Activated B cell treated with CpG ODN at 0.5 μM for 24 hours (primary cell): Measurements from ENCODE around the gene PSD. TPM values are rescaled to one million over a fixed set of nuclear protein-coding genes. Genes with fewer than 3 reads are reported as not detected.
A peak's percentile ranks its signal among the peaks of the same experiment; 100 is the strongest.

Experiments used
- ATAC-seq: fragments of 200-7000 bp; cut with Tn5 transposase; one replicate; pipeline ENCODE4 v1.10.0; 2021; ENCODE audit warnings: low read depth, mild to moderate bottlenecking, moderate library complexity
- CTCF ChIA-PET: fragments of 350-600 bp; sonication (Branson Sonifier 250); formaldehyde crosslinking; loops from one replicate; lab custom pipeline; 2021; ENCODE audit warnings: antibody characterized with exemption; lab: Charles Lee
- POLR2A ChIA-PET: fragments of 350-600 bp; sonication (Branson Sonifier 250); formaldehyde crosslinking; loops from one replicate; lab custom pipeline; 2021; ENCODE audit warnings: antibody characterized with exemption; lab: Charles Lee
- DNase-seq: peaks from one replicate; pipeline ENCODE4 v3.0.0; 2022
- H3K27ac Mint-ChIP-seq: one replicate; pipeline ENCODE4 v1.8.0; 2020; ENCODE audit warnings: mixed read lengths
- H3K27me3 Mint-ChIP-seq: one replicate; pipeline ENCODE4 v1.8.0; 2021; ENCODE audit warnings: mixed read lengths
- H3K36me3 Mint-ChIP-seq: one replicate; pipeline ENCODE4 v1.8.0; 2021; ENCODE audit warnings: low read depth, mixed read lengths
- H3K4me1 Mint-ChIP-seq: one replicate; pipeline ENCODE4 v1.8.0; 2021; ENCODE audit warnings: mixed read lengths
- H3K4me3 Mint-ChIP-seq: one replicate; pipeline ENCODE4 v1.8.0; 2020; ENCODE audit warnings: mild to moderate bottlenecking, mixed read lengths
- H3K9me3 Mint-ChIP-seq: one replicate; pipeline ENCODE4 v1.8.0; 2020; ENCODE audit warnings: mixed read lengths
- intact Hi-C: fragments of 100-400 bp; cut with micrococcal nuclease; formaldehyde crosslinking; loops from one replicate; pipeline ENCODE4 v1.15.1; 2024
- total RNA-seq: library from RNA; stranded (reverse); gene quantifications from 2 replicates; pipeline ENCODE4 v1.2.3, GENCODE V29; 2022
- TF ChIP-seq, protein P1 (sequence below): fragments of 200-600 bp; IDR thresholded peaks from one replicate; pipeline ENCODE4 v1.8.0; 2022; ENCODE audit warnings: antibody characterized with exemption, mild to moderate bottlenecking

The PSD gene
- total RNA-seq, 1 donor from 2014 or later, result 1.5 TPM

DNA sequence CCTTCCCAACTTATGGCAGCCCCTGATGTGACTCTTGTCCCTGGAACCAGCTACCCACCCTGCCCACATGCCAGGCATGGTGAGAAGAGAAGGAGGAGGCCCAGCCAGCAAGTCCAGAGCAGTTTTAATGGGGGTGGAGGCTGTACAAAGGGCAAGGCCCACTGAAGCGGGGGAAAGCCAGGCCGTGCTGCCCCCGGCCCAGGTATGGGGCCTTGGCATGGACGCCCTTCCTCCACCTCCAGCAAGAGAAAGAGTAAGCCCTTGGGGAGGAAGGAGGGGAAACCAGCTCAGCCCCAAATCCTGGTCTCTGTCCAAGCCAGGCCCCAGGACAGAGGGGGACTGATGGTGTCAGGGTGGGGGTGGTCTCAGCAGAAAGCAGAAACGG, 16.1 kb downstream of the PSD start:
- H3K9me3 Mint-ChIP-seq, result no peaks in the 10 kb centered on the region
- ChIA-PET CTCF (interaction anchor here (1.1 to 2.7 kb wide), 3 partner anchors 11 to 18 kb away, joined by 4 to 7 read pairs (median 5); partner anchors contain the start of gene FBXL15), POLR2A (interaction anchor here (0.6 to 15.2 kb wide), 7 partner anchors 7 to 1490 kb away, joined by 3 to 305 read pairs (median 7); partner anchors contain the start of genes CUEDC2, FBXL15 and NFKB2)
- peaks cover 3% of the 10 kb centered on the region for H3K27me3 Mint-ChIP-seq
- ATAC-seq, result no peak
- H3K4me3 Mint-ChIP-seq, result no peak overlapping the region
- intact Hi-C loops, result no loop called here
- no peak overlapping the region for H3K27ac Mint-ChIP-seq
- TF ChIP-seq, protein P1, sequence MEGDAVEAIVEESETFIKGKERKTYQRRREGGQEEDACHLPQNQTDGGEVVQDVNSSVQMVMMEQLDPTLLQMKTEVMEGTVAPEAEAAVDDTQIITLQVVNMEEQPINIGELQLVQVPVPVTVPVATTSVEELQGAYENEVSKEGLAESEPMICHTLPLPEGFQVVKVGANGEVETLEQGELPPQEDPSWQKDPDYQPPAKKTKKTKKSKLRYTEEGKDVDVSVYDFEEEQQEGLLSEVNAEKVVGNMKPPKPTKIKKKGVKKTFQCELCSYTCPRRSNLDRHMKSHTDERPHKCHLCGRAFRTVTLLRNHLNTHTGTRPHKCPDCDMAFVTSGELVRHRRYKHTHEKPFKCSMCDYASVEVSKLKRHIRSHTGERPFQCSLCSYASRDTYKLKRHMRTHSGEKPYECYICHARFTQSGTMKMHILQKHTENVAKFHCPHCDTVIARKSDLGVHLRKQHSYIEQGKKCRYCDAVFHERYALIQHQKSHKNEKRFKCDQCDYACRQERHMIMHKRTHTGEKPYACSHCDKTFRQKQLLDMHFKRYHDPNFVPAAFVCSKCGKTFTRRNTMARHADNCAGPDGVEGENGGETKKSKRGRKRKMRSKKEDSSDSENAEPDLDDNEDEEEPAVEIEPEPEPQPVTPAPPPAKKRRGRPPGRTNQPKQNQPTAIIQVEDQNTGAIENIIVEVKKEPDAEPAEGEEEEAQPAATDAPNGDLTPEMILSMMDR, result no peak
- peaks cover 57% of the 10 kb centered on the region for H3K36me3 Mint-ChIP-seq
- peaks cover 42% of the 10 kb centered on the region for H3K4me1 Mint-ChIP-seq
- DNase-seq, result no peak

DNA sequence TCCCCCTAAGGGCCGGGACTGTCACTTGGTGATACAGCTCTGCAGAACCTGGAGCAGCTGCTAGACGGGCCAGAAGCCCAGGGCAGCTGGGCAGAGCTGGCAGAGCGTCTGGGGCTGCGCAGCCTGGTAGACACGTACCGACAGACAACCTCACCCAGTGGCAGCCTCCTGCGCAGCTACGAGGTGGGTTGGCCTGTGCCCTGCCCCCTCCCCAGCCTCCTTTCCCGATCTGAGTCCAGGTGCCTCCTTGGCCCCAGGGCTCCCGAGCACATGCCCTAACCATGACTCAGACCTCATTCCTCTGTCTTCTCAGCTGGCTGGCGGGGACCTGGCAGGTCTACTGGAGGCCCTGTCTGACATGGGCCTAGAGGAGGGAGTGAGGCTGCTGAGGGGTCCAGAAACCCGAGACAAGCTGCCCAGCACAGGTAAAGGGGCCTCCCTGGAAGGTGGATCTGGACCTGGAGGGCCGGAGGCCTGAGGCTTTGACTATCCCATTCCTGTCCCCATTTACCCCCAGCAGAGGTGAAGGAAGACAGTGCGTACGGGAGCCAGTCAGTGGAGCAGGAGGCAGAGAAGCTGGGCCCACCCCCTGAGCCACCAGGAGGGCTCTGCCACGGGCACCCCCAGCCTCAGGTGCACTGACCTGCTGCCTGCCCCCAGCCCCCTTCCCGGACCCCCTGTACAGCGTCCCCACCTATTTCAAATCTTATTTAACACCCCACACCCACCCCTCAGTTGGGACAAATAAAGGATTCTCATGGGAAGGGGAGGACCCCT, 16.7 kb downstream of the PSD start:
- POLR2A ChIA-PET, result interaction anchor here (0.6 to 15.2 kb wide), 6 partner anchors 6 to 1491 kb away, joined by 3 to 305 read pairs (median 54); partner anchors contain the start of genes FBXL15 and NFKB2
- peaks cover 2% of the 10 kb centered on the region for H3K27me3 Mint-ChIP-seq

DNA sequence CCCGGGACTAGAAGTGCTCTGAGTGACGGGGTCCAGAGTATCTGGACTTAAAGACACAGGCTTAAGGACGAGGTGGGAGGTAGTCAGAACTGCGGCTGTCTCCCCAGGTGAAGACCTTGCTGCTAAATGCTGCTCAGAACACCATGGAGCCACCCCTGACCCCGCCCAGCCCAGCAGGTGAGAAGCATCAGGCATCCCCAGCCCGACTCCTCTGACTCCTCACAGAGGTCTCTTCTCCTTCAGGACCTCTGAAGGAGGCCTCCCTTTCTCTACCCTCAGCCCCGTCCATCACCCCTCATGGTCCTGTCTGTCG, 17.3 kb downstream of the PSD start:
- Mint-ChIP-seq H3K27ac (no peak overlapping the region), H3K4me3 (no peak overlapping the region), H3K27me3 (no peaks in the 10 kb centered on the region), H3K9me3 (no peaks in the 10 kb centered on the region), H3K4me1 (peaks cover 53% of the 10 kb centered on the region), H3K36me3 (peaks cover 68% of the 10 kb centered on the region)
- TF ChIP-seq, protein P1, result no peak
- no peak for ATAC-seq
- intact Hi-C loops, result no loop called here
- DNase-seq, result no peak
- ChIA-PET CTCF (no interaction called here), POLR2A (interaction anchor here (0.6 to 15.2 kb wide), 4 partner anchors 10 to 170 kb away, joined by 3 to 305 read pairs (median 55); partner anchors contain the start of gene FBXL15)

More for the DNA sequence above, 16.7 kb downstream of the PSD start:
- TF ChIP-seq, protein P1, result no peak
- ATAC-seq (no peak), DNase-seq (no peak)
- CTCF ChIA-PET, result no interaction called here
- Mint-ChIP-seq H3K27ac (no peak overlapping the region), H3K4me1 (peaks cover 47% of the 10 kb centered on the region), H3K4me3 (no peak overlapping the region), H3K36me3 (peaks cover 62% of the 10 kb centered on the region), H3K9me3 (no peaks in the 10 kb centered on the region)
- intact Hi-C loops, result no loop called here

DNA sequence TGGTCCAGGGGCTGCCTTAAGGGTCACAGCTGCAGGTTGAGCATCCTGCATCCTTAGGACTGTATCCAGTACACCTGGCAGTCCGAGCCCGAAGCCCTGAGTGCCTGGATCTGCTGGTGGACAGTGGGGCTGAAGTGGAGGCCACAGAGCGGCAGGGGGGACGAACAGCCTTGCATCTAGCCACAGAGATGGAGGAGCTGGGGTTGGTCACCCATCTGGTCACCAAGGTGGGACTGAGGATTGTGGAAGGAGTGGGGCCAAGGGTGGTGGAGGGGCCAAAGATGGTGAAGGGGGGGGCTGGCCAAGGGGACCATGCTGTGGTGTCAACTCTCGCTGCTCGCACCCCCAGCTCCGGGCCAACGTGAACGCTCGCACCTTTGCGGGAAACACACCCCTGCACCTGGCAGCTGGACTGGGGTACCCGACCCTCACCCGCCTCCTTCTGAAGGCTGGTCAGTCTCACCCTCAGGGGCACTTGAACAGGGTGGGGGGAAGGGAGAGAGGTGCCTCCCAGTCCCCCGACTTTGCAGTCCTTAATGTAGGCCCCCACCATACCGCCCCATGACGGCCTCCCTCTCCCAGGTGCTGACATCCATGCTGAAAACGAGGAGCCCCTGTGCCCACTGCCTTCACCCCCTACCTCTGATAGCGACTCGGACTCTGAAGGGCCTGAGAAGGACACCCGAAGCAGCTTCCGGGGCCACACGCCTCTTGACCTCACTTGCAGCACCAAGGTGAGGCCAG, 17.8 kb downstream of the PSD start:
- H3K27ac Mint-ChIP-seq, result peak overlapping the region; percentile 68
- ChIA-PET CTCF (interaction anchor here (1.7 to 2.6 kb wide), 5 partner anchors 11 to 170 kb away, joined by 5 to 24 read pairs (median 10); partner anchors contain the start of gene FBXL15), POLR2A (interaction anchor here (1.1 to 15.2 kb wide), 6 partner anchors 11 to 169 kb away, joined by 3 to 305 read pairs (median 23); partner anchors contain the start of genes C10orf95 and FBXL15)
- ATAC-seq (no peak), DNase-seq (no peak)
- no peaks in the 10 kb centered on the region for H3K9me3 Mint-ChIP-seq
- intact Hi-C loops, result no loop called here
- H3K27me3 Mint-ChIP-seq, result no peaks in the 10 kb centered on the region
- peaks cover 55% of the 10 kb centered on the region for H3K4me1 Mint-ChIP-seq
- H3K36me3 Mint-ChIP-seq, result peaks cover 74% of the 10 kb centered on the region
- TF ChIP-seq, protein P1, result no peak
- H3K4me3 Mint-ChIP-seq, result peak overlapping the region; percentile 44
